Keratinocyte (primary cell): ENCODE results near the gene PRKAG1.

Experiments used
- EZH2 ChIP-seq: IDR thresholded peaks from one replicate; pipeline ENCODE4 v1.6.1; 2012; ENCODE audit warnings: inconsistent platforms, mild to moderate bottlenecking, low read length, moderate library complexity
- TF ChIP-seq, protein P1 (sequence below), 3 experiments: IDR thresholded peaks in 1 of 3; conservative IDR thresholded peaks in 1 of 3; optimal IDR thresholded peaks in 1 of 3; 2 replicates in 2 of 3; 3 replicates in 1 of 3; pipeline versions ENCODE3 to v1.5.1; 2011; ENCODE audit warnings: low read length in 3 of 3, mild to moderate bottlenecking in 3 of 3, moderate library complexity in 2 of 3, control low read depth in 1 of 3, inconsistent platforms in 1 of 3; ENCODE audit not compliant: insufficient read depth in 2 of 3; ENCODE audit errors: extremely low read depth in 1 of 3

DNA sequence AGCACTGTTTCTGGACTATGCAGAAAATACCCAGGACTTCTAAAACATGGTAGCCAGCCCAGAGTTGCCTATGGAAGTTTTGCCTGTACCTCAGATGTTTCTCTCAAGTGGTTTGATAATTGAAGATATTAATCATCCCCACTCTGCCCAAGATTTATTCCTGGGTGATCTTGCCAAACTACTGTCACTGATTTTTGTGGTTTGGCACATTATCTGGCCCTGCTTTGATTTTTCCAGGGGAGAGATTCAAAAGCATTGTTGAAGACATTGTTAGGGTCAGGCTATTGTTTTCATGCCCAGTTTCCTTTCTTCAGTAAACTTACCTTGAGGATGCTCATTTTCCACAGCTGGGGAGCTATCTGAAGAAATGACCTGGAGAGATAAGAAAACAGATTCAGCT lies 5.8 kb downstream of the PRKAG1 start:
- TF ChIP-seq, protein P1, sequence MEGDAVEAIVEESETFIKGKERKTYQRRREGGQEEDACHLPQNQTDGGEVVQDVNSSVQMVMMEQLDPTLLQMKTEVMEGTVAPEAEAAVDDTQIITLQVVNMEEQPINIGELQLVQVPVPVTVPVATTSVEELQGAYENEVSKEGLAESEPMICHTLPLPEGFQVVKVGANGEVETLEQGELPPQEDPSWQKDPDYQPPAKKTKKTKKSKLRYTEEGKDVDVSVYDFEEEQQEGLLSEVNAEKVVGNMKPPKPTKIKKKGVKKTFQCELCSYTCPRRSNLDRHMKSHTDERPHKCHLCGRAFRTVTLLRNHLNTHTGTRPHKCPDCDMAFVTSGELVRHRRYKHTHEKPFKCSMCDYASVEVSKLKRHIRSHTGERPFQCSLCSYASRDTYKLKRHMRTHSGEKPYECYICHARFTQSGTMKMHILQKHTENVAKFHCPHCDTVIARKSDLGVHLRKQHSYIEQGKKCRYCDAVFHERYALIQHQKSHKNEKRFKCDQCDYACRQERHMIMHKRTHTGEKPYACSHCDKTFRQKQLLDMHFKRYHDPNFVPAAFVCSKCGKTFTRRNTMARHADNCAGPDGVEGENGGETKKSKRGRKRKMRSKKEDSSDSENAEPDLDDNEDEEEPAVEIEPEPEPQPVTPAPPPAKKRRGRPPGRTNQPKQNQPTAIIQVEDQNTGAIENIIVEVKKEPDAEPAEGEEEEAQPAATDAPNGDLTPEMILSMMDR (optimal IDR thresholded peaks at IDR 0.05 in 1 of 3, IDR thresholded peaks at IDR 0.05 in 1 of 3, conservative IDR thresholded peaks at IDR 0.05 in 1 of 3; ENCODE audit: extremely low read depth in 1 of 3, insufficient read depth in 2 of 3, low read length in 3 of 3), result no peak
- TF ChIP-seq EZH2, result no peak
